ENCODE measurements around the gene HSD11B1L.
A peak's percentile ranks its signal among the peaks of the same experiment; 100 is the strongest.
"Not testable (repeated sequence)": the region's sequence is repeated elsewhere in the genome, so short reads cannot be mapped to it uniquely, and the experiment has no call there.

HSD11B1L gene

DNA sequence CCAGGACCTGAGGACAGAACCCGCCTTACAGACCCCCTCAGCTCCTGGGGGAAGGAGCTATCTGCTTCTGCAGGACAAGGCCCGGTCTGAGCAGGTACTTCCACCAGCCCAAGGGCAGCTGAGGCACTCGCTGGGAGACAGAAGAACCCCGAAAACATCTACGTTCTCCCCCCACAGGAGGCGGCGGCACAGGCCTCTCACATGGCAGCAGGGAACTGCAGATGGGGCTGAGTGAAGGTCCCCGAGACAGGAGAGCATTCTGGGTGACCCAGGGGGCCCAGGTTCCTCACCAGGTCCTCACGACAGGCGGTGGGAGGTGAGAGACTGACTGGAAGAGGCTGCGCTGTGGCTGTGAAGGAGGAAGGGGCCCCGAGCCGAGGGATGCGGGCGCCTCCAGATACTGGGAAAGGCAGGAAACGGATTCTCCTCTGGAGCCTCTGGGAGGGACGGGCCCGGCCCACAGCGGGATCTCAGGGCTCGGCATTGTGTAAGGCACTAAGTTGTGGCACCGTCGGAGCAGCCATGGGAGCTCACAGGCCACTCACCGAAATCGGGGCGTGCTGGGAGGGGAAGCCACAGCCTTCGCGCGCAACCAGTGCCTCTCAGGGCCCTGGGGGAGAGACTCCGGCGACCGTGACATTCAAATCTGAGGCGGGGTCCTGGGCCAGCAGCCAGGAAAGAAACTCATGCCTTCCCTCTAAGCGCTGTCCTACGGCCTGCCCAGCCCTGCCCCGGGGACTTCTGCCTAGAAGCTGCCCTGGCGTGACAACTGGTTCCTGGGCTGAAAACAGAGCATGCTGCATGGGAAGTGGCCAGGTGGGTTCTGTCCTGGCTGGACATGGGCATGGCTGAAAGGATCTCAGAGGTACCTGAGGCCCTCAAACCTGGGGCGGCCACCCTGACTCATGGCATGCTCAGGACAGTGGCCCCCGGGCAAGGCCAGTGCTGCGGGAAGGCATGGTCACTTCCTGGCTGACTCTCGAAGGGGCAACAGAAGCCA lies 23.3 kb downstream of the HSD11B1L start:
- no peak for DNase-seq

DNA sequence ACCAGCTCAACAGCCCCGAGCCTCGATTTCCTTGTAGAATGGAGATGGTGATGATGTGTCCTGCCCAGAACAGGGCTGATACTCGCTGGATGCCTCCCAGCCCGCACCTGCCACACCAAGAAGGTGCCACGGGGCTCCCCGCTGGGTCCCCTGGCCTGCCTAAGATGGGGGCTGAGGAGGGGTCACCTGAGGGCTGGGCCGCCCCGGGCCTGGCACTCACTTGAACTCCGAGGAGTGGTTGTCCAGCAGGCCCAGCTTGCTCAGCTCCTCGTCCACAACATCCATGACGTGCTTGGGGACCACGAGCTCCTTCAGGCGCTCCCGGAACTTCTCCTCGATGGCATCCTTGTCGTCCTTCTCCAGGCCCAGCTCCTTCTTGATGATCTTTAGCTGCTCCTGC lies 24.7 kb downstream of the HSD11B1L start:
- DNase-seq, result no peak

DNA sequence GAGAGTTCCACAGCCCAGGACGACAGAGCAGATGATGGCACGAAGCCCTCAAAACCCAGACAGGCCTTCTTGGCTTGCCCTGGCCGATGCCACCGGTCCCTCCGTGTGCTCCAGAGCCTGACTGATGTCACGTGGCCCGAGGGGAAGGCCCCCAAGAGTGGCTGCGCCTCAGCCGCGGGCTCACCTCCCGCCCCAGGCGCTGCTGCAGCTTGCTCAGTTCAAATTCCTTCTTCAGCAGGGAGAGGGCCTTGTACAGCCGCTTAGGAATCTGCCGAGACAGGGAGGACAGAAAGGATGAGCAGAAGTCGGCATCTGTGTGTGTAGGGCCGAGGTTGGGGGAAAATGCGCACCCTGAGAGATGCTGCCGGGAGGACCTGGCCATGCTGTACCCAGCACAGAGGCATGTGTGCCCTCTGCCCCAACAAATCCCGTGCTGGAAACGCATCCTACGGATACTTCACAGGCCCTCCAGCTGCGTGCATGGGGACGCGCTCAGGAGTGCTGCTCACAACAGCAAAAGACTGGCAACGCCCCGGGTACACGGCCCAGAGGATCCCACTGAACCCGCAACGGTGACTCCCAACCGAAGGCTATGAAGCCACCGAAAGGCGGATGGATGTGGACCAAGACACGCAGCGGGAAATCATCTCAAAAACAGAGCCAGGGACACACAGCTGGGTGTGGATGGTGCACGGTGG lies 26.2 kb downstream of the HSD11B1L start:
- DNase-seq, result no peak

DNA sequence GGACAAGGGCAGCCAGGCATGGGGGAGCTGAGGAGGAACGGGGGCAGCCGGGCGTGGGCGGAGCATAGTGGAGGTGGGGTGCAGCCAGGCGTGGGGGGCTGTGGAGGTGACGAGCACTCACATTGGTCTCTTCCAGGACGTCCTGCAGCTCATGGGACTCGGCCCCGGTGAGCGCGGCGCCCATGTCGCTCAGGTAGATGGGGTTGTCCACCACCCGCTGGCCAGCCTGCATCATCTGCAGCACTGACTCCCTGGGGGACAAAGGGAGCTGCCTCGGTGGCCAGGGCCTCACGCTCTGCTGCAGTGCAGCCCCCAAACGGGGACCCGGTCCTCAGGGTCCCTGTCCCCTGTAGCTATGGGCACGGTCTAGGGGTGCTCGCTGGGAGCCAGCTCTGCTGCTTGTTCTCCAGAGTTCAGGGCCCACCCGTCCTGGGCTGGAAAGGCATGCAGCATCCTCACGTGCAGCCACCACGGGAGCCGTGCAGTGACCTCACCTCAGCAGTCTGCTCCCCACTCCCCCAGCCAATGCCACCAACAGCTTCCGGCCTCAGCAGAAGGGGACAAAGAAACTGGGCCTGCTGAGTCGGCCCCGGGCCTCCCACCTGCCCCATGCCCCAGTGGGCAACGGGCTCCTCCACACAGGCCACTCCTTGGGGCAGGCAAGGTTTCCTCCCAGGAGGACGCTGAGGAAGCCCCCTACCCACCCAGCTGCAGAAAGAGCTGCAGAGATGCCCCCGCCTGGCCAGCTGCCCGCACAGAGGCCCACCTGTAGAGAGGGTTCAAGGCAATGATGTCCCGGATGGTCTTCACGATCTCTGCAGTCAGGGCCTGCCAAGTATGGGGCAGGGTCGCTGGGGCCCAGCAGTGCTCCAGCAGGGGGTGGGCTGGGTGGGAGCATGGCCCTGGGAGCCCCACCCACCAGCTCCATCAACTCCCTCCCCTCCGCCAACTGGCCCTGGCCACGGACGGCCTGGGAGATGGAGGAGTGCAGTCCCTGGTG lies 27.0 kb downstream of the HSD11B1L start:
- no peak for DNase-seq

DNA sequence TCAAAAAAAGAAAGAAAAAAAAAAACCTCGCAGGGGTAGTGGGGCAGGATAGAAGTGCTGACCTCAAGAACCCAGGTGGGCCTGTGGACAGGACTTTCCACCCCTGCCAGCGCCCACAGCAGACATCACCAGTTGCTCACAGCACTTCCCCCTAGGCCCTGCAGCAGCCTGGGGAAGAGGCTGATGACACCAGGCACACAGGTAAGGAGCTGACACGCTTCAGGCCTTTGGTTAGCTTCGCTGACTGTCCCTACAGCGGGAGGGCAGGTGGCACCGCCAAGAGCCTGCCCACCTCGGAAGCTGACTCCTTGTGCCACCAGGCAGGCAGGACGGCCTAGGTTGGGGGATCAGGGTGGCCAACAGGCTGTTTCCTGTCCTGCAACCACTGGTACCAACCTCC lies 30.2 kb downstream of the HSD11B1L start:
- no peak for DNase-seq

DNA sequence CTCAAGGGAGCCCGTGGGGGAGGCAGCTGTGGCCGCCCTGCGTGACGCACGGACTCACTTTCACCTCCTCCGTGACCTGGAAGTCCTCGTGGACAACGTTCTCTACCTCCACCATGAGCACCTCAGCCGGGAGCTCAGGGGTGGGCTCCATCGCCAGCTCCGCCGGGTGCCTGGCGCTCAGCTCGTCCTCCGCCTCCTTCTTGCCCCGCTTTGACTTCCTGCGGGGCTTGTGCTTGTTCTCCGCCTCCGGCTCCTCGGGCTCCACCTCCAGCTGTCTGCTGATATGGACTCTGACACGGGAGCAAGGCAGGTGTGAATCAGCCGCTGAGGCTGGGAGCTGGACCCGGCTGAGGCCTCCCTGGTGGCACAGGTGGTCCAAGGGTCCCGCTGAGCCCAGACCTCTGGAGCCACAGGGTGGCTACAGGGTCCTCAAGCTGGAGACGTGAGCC lies 30.9 kb downstream of the HSD11B1L start:
- no peak for DNase-seq

DNA sequence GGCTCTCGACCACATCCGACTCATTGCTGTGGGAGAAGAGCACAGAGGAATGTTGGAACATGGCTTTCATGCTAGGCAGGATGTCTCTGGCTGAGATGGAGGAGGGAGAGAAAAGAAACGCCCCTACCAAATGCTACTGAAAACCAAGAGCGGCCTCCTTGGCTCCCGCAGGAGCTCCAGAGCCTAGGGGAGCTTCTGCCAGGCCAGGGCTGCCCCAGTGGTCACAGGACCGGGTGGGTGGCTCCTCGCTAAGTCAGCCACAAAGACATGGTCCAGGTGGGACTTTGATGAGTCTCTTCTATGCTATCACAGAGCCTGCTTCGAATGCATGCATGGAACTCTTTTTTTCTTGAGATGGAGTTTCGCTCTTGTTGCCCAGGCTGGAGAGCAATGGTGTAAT lies 32.4 kb downstream of the HSD11B1L start:
- DNase-seq, result no peak

DNA sequence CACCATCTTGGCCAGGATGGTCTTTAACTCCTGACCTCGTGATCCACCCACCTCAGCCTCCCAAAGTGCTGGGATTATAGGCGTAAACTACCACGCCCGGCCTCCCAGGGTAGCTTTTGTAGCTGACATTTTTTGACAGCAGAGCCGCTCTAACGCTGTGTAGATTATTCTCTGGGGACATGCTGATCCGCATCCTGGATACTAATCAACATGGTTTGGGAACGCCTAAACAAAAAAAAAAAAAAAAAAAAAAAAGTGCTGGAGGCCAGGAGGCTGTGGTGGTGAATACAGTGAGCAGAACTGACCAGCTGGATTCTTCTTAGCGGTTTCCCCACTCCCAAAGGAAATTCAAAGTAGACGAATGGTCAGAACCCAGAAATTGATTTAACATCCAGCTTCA lies 34.0 kb downstream of the HSD11B1L start:
- no peak for DNase-seq

DNA sequence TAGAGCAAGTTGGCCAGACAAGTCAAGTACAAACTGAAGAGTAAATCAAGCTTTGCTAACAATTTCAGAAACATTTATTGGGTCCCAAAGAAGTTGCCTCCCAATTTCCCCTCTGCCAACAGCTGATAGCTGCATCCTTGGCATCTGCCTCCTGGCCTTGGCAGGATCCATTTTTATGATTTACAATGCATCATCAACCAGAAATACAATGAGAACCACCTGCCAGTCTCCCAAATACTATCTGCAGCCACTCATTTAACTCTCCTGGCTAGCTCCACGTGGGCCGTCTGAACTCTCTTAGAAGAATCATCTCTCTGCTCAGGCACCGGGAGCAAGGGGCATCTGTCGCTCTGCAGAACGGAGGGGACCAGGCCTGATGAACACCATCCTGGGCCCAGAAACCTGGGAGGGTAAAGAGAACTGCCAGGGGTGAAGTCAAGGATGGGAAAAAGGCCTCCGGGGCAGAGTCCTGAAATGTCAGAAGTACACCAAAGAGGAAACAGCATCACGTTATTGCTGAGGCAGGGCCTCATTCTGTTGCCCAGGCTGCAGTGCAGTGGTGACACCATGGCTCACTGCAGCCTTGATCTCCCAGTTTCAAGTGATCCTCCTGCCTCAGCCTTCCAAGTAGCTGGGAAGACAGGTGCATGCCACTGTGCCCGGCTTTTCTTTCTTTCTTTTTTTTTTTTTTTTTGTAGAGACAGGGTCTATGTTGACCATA lies 36.5 kb downstream of the HSD11B1L start:
- no peak for DNase-seq

DNA sequence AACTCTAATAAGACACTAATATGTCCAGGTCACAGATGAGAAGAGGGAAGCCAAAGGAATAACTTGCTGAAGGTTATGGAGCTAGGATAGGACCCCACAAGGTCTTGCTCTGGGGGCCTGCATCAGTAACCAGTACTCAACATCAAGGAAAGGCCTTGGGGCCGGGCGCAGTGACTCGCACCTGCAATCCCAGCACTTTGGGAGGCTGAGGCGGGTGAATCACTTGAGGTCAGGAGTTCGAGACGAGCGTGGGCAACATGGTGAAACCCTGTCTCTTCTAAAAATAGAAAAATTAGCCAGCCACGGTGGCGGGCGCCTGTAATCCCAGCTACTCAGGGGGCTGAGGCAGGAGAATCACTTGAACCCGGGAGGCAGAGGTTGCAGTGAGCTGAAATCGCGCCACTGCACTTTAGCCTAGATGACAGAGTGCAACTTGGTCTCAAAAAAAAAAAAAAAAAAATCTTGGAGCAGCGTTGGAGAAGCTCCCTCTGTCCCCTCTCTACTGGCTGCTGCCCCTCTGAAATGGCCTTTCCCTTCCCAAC lies 37.3 kb downstream of the HSD11B1L start:
- no peak for DNase-seq

DNA sequence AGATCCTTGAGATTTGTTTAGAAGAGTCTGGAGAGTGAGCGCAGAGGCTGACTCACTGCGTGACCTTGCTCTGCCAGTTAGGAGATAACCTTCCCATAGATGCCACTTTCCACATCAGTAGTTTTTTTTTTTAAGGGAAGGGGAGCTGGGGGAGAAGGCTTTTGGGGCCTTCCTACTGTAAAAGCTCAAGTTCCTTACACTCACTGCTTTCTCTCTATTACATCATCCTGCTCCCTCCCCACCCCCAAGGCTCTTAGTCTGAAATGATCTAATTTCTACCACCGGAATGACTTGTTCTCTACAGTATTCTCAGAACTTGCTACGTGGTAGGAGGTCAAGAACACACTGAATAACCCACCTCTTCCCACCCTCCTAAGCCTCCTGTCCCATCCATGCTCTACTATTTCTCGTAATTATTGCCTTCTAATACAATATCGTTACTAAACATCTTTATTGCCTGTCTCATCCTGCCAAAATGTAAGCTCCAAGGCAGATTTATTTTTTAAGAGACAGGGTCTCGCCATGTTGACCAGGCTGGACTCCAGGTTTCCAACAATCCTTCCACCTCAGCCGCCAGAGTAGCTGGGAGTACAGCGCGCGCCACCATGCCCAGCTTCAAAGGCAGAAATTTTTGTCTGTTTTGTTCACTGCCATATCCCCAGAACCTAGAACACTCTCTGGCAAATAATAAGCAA lies 37.9 kb downstream of the HSD11B1L start:
- DNase-seq, result no peak

DNA sequence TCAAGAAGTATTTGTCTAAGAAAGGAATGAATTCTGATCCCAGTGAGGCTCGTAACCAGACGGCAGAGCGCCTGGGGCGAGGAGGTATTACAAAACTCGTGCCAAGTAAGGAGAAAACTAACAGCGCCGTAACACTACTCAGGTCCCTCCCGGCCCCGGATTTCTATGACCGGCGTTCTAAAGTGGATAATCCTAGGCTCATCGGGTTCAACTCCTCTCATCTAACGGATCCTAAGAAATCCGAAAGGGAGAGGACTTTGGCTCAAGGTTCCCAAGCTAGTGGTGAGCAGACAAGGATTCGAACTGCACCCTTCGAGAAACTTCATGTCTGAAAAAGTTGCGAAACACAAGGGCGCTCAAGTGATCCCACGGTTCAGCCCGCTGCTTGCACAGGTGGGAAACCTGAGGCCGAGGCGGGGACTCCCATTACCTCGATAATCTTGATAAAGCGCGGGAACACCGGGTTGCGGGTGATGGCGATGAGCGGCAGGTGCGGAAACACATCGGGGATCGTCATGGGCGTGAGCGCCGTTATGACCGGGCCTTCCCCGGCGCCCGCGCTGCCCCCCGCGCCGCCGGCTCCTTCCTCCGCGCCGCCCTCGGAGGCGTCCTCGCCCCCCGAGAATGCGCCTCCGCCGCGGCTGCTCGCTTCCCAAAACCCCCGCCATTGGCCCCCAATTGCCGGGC lies 38.6 kb downstream of the HSD11B1L start:
- no peak for DNase-seq

DNA sequence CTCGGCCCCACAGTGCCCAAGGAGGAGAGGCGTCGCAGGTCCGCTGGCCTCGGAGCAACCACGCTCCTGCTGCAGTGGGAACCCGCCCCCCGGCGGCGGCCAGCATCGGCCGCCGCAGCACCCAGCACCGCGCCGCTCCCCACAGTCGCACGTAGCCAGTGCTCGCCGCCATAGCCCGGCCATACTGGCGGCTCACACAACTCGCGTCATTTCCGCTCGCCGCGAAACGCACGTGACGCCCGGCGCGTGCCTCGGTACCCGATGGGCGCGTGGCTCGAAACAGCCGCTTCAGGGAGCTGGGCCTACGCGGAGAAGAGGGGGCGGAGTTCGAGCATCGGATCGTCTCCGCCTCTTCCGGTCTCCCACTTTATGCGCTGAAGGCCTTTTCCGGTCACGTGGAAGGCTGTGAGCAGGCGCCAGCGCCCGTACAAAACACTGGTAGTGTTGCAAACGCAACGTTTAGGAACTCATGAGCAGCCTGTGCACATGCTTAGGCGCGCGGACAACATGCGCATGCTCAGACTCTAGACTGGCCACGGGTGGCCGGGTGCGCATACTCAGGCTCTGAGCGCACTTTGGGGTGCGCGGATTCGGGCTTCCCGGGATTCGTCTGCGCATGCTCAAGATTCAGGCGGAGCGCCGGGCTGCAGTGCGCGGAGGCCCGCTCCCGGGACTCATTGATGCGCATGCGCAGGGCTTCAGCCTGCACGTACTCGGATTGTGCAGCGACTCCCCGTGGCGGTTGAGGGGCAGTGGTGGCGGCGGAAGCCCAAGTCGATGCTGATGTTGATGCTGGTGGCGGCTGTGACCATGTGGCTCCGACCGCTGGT lies 39.3 kb downstream of the HSD11B1L start, which contains the start of the genes CATSPERD and LONP1:
TSS of gene CATSPERD (plus strand) at position 677 of the 830 bp plus-strand sequence. CDS start at position 778, 101 bp downstream.
TSS of gene LONP1 (minus strand) at position 186 of the 830 bp plus-strand sequence. CDS start at position 172, 14 bp downstream.
- DNase-seq, result peak; percentile 98

DNA sequence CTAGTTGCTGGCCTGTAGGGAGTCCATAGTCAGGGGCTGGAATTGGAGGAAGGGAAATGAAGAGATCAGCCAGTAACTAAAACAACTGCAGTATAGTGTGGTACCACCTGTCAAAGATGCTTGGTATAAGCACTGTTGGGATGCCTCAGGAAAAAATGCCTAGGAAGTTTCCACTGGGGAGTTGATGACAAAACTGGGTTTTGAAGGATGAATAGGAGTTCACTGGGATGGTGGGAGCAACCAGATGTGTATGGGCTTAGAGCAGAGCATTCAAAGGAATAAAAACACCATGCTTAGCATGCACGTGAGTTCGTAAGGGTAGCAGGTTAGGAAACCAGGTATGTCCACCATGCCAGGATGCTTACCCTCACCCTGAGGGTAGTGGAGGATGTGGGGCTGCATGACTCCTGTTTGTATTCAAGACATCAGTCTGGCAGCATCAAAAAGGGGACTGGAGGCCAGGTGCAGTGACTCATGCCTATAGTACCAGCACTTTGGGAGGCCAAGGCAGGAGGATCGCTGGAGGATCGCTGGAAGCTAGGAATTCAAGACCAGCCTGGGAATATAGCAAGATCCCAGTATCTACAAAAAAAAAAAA lies 46.7 kb downstream of the HSD11B1L start:
- DNase-seq, result no peak

DNA sequence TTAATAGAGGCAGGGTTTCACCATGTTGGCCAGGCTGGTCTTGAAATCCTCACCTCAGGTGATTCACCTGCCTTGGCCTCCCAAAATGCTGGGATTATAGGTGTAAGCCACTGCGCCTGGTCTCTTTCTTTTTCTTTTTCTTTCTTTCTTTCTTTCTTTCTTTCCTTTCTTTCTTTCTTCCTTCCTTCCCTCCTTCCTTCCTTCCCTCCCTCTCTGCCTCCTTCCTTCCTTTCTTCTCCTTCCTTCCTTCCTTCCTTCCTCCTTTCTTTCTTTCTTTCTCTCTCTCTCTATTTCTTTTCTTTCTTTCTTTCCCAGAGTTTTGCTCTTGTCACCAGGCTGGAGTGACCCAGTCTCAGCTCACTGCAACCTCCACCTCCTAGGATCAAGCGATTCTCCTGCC lies 52.3 kb downstream of the HSD11B1L start:
- not testable (repeated sequence) for DNase-seq

All from CD4-positive, alpha-beta T cell treated with Interleukin-17A for 4 hours (primary cell).